Spleen (tissue), 11 donors: ENCODE measurements around the gene FBXO11. TPM values are rescaled to one million over a fixed set of nuclear protein-coding genes. Genes with fewer than 3 reads are reported as not detected.

Experiments
- DNase-seq: peaks from one replicate; pipeline ENCODE4 v3.0.0-alpha.2; 2020
- H3K27ac ChIP-seq, 8 donors: fragments of 200-600 bp; sonication (generic) in 7 of 8; 1 replicate in 4 of 8; 2 replicates in 4 of 8; pipeline versions ENCODE4 v1.5.0 to v1.8.0; 2016 to 2021; ENCODE audit warnings: inconsistent platforms in 4 of 8, mild to moderate bottlenecking in 4 of 8, moderate library complexity in 1 of 8
- H3K27me3 ChIP-seq, 7 donors: fragments of 200-600 bp; sonication (generic) in 6 of 7; replicated peaks in 1 of 7; 1 replicate in 4 of 7; 2 replicates in 3 of 7; pipeline versions ENCODE4 v1.5.0 to v1.8.0; 2016 to 2021; ENCODE audit warnings: inconsistent platforms in 3 of 7, mild to moderate bottlenecking in 1 of 7
- H3K36me3 ChIP-seq, 6 donors: fragments of 200-600 bp; sonication (generic) in 5 of 6; 1 replicate in 4 of 6; 2 replicates in 2 of 6; pipeline versions ENCODE4 v1.5.0 to v1.8.0; 2016 to 2021; ENCODE audit warnings: inconsistent platforms in 2 of 6
- H3K4me1 ChIP-seq, 6 donors: fragments of 200-600 bp; sonication (generic) in 5 of 6; 1 replicate in 3 of 6; 2 replicates in 3 of 6; pipeline versions ENCODE4 v1.5.0 to v1.8.0; 2016 to 2021; ENCODE audit warnings: inconsistent platforms in 3 of 6
- H3K4me3 ChIP-seq, 8 donors: fragments of 200-600 bp; sonication (generic) in 7 of 8; 1 replicate in 4 of 8; 2 replicates in 4 of 8; pipeline versions ENCODE4 v1.5.0 to v1.8.0; 2016 to 2021; ENCODE audit warnings: inconsistent platforms in 4 of 8, mild to moderate bottlenecking in 4 of 8, moderate library complexity in 2 of 8
- H3K9me3 ChIP-seq, 8 donors: fragments of 200-600 bp; sonication (generic) in 7 of 8; 1 replicate in 4 of 8; 2 replicates in 4 of 8; pipeline versions ENCODE4 v1.5.0 to v1.8.0; 2016 to 2021; ENCODE audit warnings: inconsistent platforms in 4 of 8
- CTCF ChIP-seq, 11 experiments: fragments of 200-600 bp in 7 of 11; fragments of 450-650 bp in 4 of 11; sonication (generic) in 4 of 11; IDR thresholded peaks in 8 of 11; conservative IDR thresholded peaks in 3 of 11; 1 replicate in 7 of 11; 2 replicates in 4 of 11; pipeline versions ENCODE4 v1.4.0 to v1.8.0; 2016 to 2021; ENCODE audit warnings: antibody characterized with exemption in 11 of 11, inconsistent platforms in 4 of 11, mild to moderate bottlenecking in 1 of 11
- POLR2A ChIP-seq, 3 donors: fragments of 450-650 bp; IDR thresholded peaks; one replicate each; pipeline ENCODE4 v1.5.1; 2017; ENCODE audit warnings: antibody characterized with exemption in 3 of 3, mild to moderate bottlenecking in 1 of 3
- POLR2AphosphoS5 ChIP-seq, 3 donors: sonication (generic); formaldehyde crosslinking; IDR thresholded peaks; one replicate each; pipeline ENCODE4 v1.5.1; 2017; ENCODE audit warnings: antibody characterized with exemption in 3 of 3
- WGBS, 5 donors: extraction: QIAGEN DNeasy Blood & Tissue Kit in 3 of 5; methylation state at CpG; one replicate each; pipeline versions ENCODE4 v1.1.5 to v1.1.7; 2013 to 2018; 5-methylcytosine and 5-hydroxymethylcytosine counted together
- intact Hi-C: fragments of 100-400 bp; cut with DNase I; formaldehyde crosslinking; loops from one replicate; pipeline ENCODE4 v1.15.0; 2023; ENCODE audit warnings: low total_unique reads
- polyA plus RNA-seq, 3 donors: library from polyadenylated mRNA; stranded (reverse); fragments of 200-250 nt; gene quantifications; one replicate each; pipeline ENCODE4 v1.2.1, GENCODE V29; 2013
- total RNA-seq, 7 donors: library from RNA; depleted of rRNA in 3 of 7; stranded (reverse); fragments of >200 nt in 3 of 7; fragmentation: NEBNext Ultra II Directional in 4 of 7; extraction: Animal tissue kit (Norgen Biotek cat#: 25700) in 4 of 7; gene quantifications; one replicate each; pipeline versions ENCODE4 v1.1.0 to v1.2.1, GENCODE V29; 2016 to 2021
- donor health status: healthy with polysubstance abuse.
- donor health status: DM: no; HTN: no; CAD: no; lungs with moderate emphysema.
- donor health status: DM: no; HTN: no; CAD: no.
- donor health status: Bipolar disorder and iron deficiency.
- donor health status: healthy.
- donor health status: DM: no; HTN: no; CAD: no.
- donor health status: DM: yes; HTN: yes; CAD: no.

FBXO11 gene
- total and polyA plus RNA-seq, 10 donors, result 23.9 to 91.3 (median 72.6) TPM

- 60 to 86% (median 69%) methylated on average over 2 of the region's 2 CpGs for WGBS, 5 donors
- H3K4me1 ChIP-seq, result no peaks in the 10 kb centered on the region
- no peaks in the 10 kb centered on the region for H3K27me3 ChIP-seq
- H3K9me3 ChIP-seq, result no peaks in the 10 kb centered on the region
- no peaks in the 10 kb centered on the region for H3K36me3 ChIP-seq
- intact Hi-C loops, result no loop called here
- no peak overlapping the region for H3K27ac ChIP-seq
- TF ChIP-seq POLR2A (IDR thresholded peaks at IDR 0.05), result no peak
- TF ChIP-seq CTCF (IDR thresholded peaks at IDR 0.05 in 8 of 11, conservative IDR thresholded peaks at IDR 0.05 in 3 of 11), result no peak
- no peak for TF ChIP-seq POLR2AphosphoS5 (IDR thresholded peaks at IDR 0.05)
- DNase-seq, result no peak
- no peak overlapping the region for H3K4me3 ChIP-seq
Observed at GRCh38 chr2:47941936-47942335, 35.6 kb upstream of the FBXO11 start.

GRCh38 chr2:47937677-47938076 lies 31.4 kb upstream of the FBXO11 start:
- no peak overlapping the region for H3K27ac ChIP-seq
- H3K36me3 ChIP-seq, result no peaks in the 10 kb centered on the region
- no peak for DNase-seq
- H3K4me1 ChIP-seq, result peaks cover 0 to 5% (median 0%) of the 10 kb centered on the region in 6 donors
- H3K9me3 ChIP-seq, result no peaks in the 10 kb centered on the region
- no peaks in the 10 kb centered on the region for H3K27me3 ChIP-seq
- intact Hi-C loops, result no loop called here
- no peak overlapping the region for H3K4me3 ChIP-seq
- no peak for TF ChIP-seq POLR2A (IDR thresholded peaks at IDR 0.05)
- no peak for TF ChIP-seq POLR2AphosphoS5 (IDR thresholded peaks at IDR 0.05)
- TF ChIP-seq CTCF (IDR thresholded peaks at IDR 0.05 in 8 of 11, conservative IDR thresholded peaks at IDR 0.05 in 3 of 11), result no peak
- 87 to 95% (median 91%) methylated on average over 3 of the region's 3 CpGs for WGBS, 5 donors

- Histone ChIP-seq H3K27ac (no peak overlapping the region), H3K27me3 (no peaks in the 10 kb centered on the region), H3K4me3 (no peak overlapping the region), H3K9me3 (no peaks in the 10 kb centered on the region), H3K4me1 (peaks cover 0 to 5% (median 0%) of the 10 kb centered on the region in 6 donors), H3K36me3 (no peaks in the 10 kb centered on the region)
- DNase-seq, result no peak
- TF ChIP-seq POLR2A (IDR thresholded peaks at IDR 0.05), result no peak
- TF ChIP-seq CTCF (IDR thresholded peaks at IDR 0.05 in 8 of 11, conservative IDR thresholded peaks at IDR 0.05 in 3 of 11), result no peak
- TF ChIP-seq POLR2AphosphoS5 (IDR thresholded peaks at IDR 0.05), result no peak
- 79 to 93% (median 85%) methylated on average over 4 of the region's 4 CpGs for WGBS, 5 donors
- intact Hi-C loops, result no loop called here
Observed at GRCh38 chr2:47935071-47935470, 28.8 kb upstream of the FBXO11 start.

GRCh38 chr2:47918043-47918442 lies 11.7 kb upstream of the FBXO11 start:
- H3K4me3 ChIP-seq, result no peak overlapping the region
- no peaks in the 10 kb centered on the region for H3K27me3 ChIP-seq
- H3K27ac ChIP-seq, result no peak overlapping the region
- H3K4me1 ChIP-seq, result no peaks in the 10 kb centered on the region
- no peaks in the 10 kb centered on the region for H3K36me3 ChIP-seq
- intact Hi-C loops, result no loop called here
- TF ChIP-seq POLR2A (IDR thresholded peaks at IDR 0.05) (no peak), CTCF (IDR thresholded peaks at IDR 0.05 in 8 of 11, conservative IDR thresholded peaks at IDR 0.05 in 3 of 11) (no peak), POLR2AphosphoS5 (IDR thresholded peaks at IDR 0.05) (no peak)
- 66 to 79% (median 76%) methylated on average over 3 of the region's 3 CpGs for WGBS, 5 donors
- no peak for DNase-seq
- no peaks in the 10 kb centered on the region for H3K9me3 ChIP-seq
